Smooth muscle cell (in vitro differentiated cells): ENCODE data around the gene MACROH2A2. TPM values are rescaled to one million over a fixed set of nuclear protein-coding genes. Genes with fewer than 3 reads are reported as not detected.

Experiments
- DNase-seq: peaks from one replicate; lab custom pipeline; 2025; ENCODE audit not compliant: unreplicated experiment; lab: John Stamatoyannopoulos, UW
- H2AFZ ChIP-seq: fragments of 200-600 bp; sonication (generic); 2 replicates; pipeline ENCODE4 v1.6.0; 2016; ENCODE audit warnings: antibody characterized with exemption, low read depth, mild to moderate bottlenecking
- H3F3A ChIP-seq: fragments of 200-600 bp; sonication (generic); 2 replicates; pipeline ENCODE4 v1.6.0; 2017; ENCODE audit warnings: antibody characterized with exemption, low read depth
- H3K27ac ChIP-seq: fragments of 200-600 bp; sonication (generic); 2 replicates; pipeline ENCODE4 v1.5.1; 2016; ENCODE audit warnings: low read depth, mild to moderate bottlenecking
- H3K27me3 ChIP-seq: fragments of 200-600 bp; sonication (generic); 2 replicates; pipeline ENCODE4 v1.6.1; 2016; ENCODE audit warnings: low read depth, mild to moderate bottlenecking
- H3K36me3 ChIP-seq: fragments of 200-600 bp; sonication (generic); 2 replicates; pipeline ENCODE4 v1.5.1; 2016; ENCODE audit warnings: low read depth
- H3K4me1 ChIP-seq: fragments of 200-600 bp; sonication (generic); 2 replicates; pipeline ENCODE4 v1.5.1; 2016; ENCODE audit warnings: low read depth
- H3K4me2 ChIP-seq: fragments of 200-600 bp; sonication (generic); 2 replicates; pipeline ENCODE4 v1.6.0; 2016; ENCODE audit warnings: mild to moderate bottlenecking
- H3K4me3 ChIP-seq: fragments of 200-600 bp; sonication (generic); 2 replicates; pipeline ENCODE4 v1.5.1; 2016; ENCODE audit warnings: mild to moderate bottlenecking
- H3K79me2 ChIP-seq: fragments of 200-600 bp; sonication (generic); 2 replicates; pipeline ENCODE4 v1.6.0; 2016; ENCODE audit warnings: low read depth, mild to moderate bottlenecking
- H3K9ac ChIP-seq: fragments of 200-600 bp; sonication (generic); 2 replicates; pipeline ENCODE4 v1.6.0; 2016; ENCODE audit warnings: low read depth
- H3K9me3 ChIP-seq: fragments of 200-600 bp; sonication (generic); replicated peaks from 2 replicates; pipeline ENCODE4 v1.5.1; 2016; ENCODE audit warnings: low read depth
- H4K20me1 ChIP-seq: fragments of 200-600 bp; sonication (generic); 2 replicates; pipeline ENCODE4 v1.6.0; 2016; ENCODE audit warnings: low read depth
- CTCF ChIP-seq: fragments of 200-600 bp; sonication (generic); IDR thresholded peaks from 2 replicates; pipeline ENCODE4 v1.5.1; 2017; ENCODE audit warnings: borderline replicate concordance, mild to moderate bottlenecking, antibody characterized with exemption; ENCODE audit not compliant: insufficient read depth, poor library complexity, severe bottlenecking
- WGBS: methylation state at CpG from one replicate; pipeline ENCODE4 v1.1.7; 2016; ENCODE audit warnings: low lambda C conversion rate; 5-methylcytosine and 5-hydroxymethylcytosine counted together
- polyA plus RNA-seq: library from polyadenylated mRNA; unstranded; fragments of >200 nt; fragmentation: Nextera tagmentation; extraction: Ambion mirVana; gene quantifications from 2 replicates; pipeline ENCODE4 v1.2.1, GENCODE V29; 2016
- total RNA-seq: library from RNA; depleted of rRNA; stranded (reverse); fragments of >200 nt; gene quantifications from 2 replicates; pipeline ENCODE4 v1.2.3, GENCODE V29; 2014

Gene MACROH2A2
- total and polyA plus RNA-seq, 2 experiments from 2014 or later = 13.4 to 14.0 TPM

- H3K4me1 ChIP-seq = peaks cover 2% of the 10 kb centered on the region
- H3K9ac ChIP-seq = no peak overlapping the region
- no peak for TF ChIP-seq CTCF
- no peaks in the 10 kb centered on the region for H3K36me3 ChIP-seq
- H3K27me3 ChIP-seq = no peaks in the 10 kb centered on the region
- no peak overlapping the region for H3K27ac ChIP-seq
- peaks cover 15% of the 10 kb centered on the region for H4K20me1 ChIP-seq
- H3K4me2 ChIP-seq = no peak overlapping the region
- H3K9me3 ChIP-seq = no peaks in the 10 kb centered on the region
- no peak overlapping the region for H2AFZ ChIP-seq
- H3F3A ChIP-seq = no peaks in the 10 kb centered on the region
- H3K4me3 ChIP-seq = no peak overlapping the region
- no peak for DNase-seq
- 97% methylated on average over 9 of the region's 9 CpGs for WGBS
- H3K79me2 ChIP-seq = no peaks in the 10 kb centered on the region
Measured at GRCh38 chr10:70137135-70137534, 84.5 kb downstream of the MACROH2A2 start.

GRCh38 chr10:70137927-70138883 is 85.6 kb downstream of the MACROH2A2 start:
- H3K9me3 ChIP-seq = no peaks in the 10 kb centered on the region
- DNase-seq = no peak
- no peak overlapping the region for H2AFZ ChIP-seq
- no peak for TF ChIP-seq CTCF
- H3K4me2 ChIP-seq = no peak overlapping the region
- peaks cover 21% of the 10 kb centered on the region for H4K20me1 ChIP-seq
- no peaks in the 10 kb centered on the region for H3K79me2 ChIP-seq
- no peak overlapping the region for H3K27ac ChIP-seq
- H3K36me3 ChIP-seq = no peaks in the 10 kb centered on the region
- 98% methylated on average over 14 of the region's 14 CpGs for WGBS
- H3F3A ChIP-seq = no peaks in the 10 kb centered on the region
- no peak overlapping the region for H3K4me3 ChIP-seq
- H3K9ac ChIP-seq = no peak overlapping the region
- H3K4me1 ChIP-seq = no peaks in the 10 kb centered on the region
- H3K27me3 ChIP-seq = no peaks in the 10 kb centered on the region

GRCh38 chr10:70139151-70139996 is 86.7 kb downstream of the MACROH2A2 start:
- no peak overlapping the region for H3K4me2 ChIP-seq
- H3K9ac ChIP-seq = no peak overlapping the region
- no peaks in the 10 kb centered on the region for H3F3A ChIP-seq
- H3K36me3 ChIP-seq = no peaks in the 10 kb centered on the region
- no peaks in the 10 kb centered on the region for H3K4me1 ChIP-seq
- H2AFZ ChIP-seq = no peak overlapping the region
- H3K27me3 ChIP-seq = no peaks in the 10 kb centered on the region
- H3K27ac ChIP-seq = no peak overlapping the region
- 84% methylated on average over 11 of the region's 11 CpGs for WGBS
- DNase-seq = no peak
- peaks cover 32% of the 10 kb centered on the region for H4K20me1 ChIP-seq
- no peaks in the 10 kb centered on the region for H3K79me2 ChIP-seq
- TF ChIP-seq CTCF = no peak
- no peak overlapping the region for H3K4me3 ChIP-seq
- H3K9me3 ChIP-seq = no peaks in the 10 kb centered on the region
